Loucy (cell line): ENCODE measurements around the gene AKR1C8.

Source experiments
- H2AFZ ChIP-seq: fragments of 200-600 bp; sonication (generic); 2 replicates; pipeline ENCODE4 v1.6.0; 2016; ENCODE audit warnings: antibody characterized with exemption, mild to moderate bottlenecking, low read length, moderate library complexity
- H3F3A ChIP-seq: fragments of 200-600 bp; 2 replicates; pipeline ENCODE4 v1.6.0; 2016; ENCODE audit warnings: antibody characterized with exemption, low read depth, mild to moderate bottlenecking
- H3K27me3 ChIP-seq: fragments of 200-600 bp; sonication (generic); 2 replicates; pipeline ENCODE4 v1.6.1; 2014; ENCODE audit warnings: low read length, mild to moderate bottlenecking; ENCODE audit not compliant: insufficient read depth, poor library complexity, severe bottlenecking
- H3K36me3 ChIP-seq: fragments of 200-600 bp; sonication (generic); 2 replicates; pipeline ENCODE4 v1.6.1; 2016; ENCODE audit warnings: low read length; ENCODE audit not compliant: insufficient read depth
- H3K4me1 ChIP-seq: fragments of 200-600 bp; sonication (generic); 2 replicates; pipeline ENCODE4 v1.5.1; 2014; ENCODE audit warnings: low read length, mild to moderate bottlenecking; ENCODE audit not compliant: insufficient read depth, poor library complexity, severe bottlenecking
- H3K4me2 ChIP-seq: fragments of 200-600 bp; sonication (generic); 2 replicates; pipeline ENCODE4 v1.6.0; 2014; ENCODE audit warnings: antibody characterized with exemption, low read length, low read depth, mild to moderate bottlenecking; ENCODE audit not compliant: poor library complexity, severe bottlenecking
- H3K4me3 ChIP-seq: fragments of 200-600 bp; sonication (generic); 2 replicates; pipeline ENCODE4 v1.5.1; 2014; ENCODE audit warnings: low read length, mild to moderate bottlenecking, mixed read lengths; ENCODE audit not compliant: poor library complexity, severe bottlenecking
- H3K79me2 ChIP-seq: fragments of 200-600 bp; sonication (generic); 2 replicates; pipeline ENCODE4 v1.6.1; 2014; ENCODE audit warnings: low read length; ENCODE audit not compliant: insufficient read depth
- H3K9ac ChIP-seq: fragments of 200-600 bp; sonication (generic); 2 replicates; pipeline ENCODE4 v1.6.0; 2014; ENCODE audit warnings: mild to moderate bottlenecking, low read depth, low read length, moderate library complexity; ENCODE audit not compliant: poor library complexity, severe bottlenecking
- H3K9me2 ChIP-seq: fragments of 200-600 bp; sonication (generic); replicated peaks from 2 replicates; pipeline ENCODE4 v1.6.1; 2016; ENCODE audit warnings: low read depth, low read length, mixed read lengths
- H3K9me3 ChIP-seq: fragments of 200-600 bp; sonication (generic); 2 replicates; pipeline ENCODE4 v1.6.1; 2014; ENCODE audit warnings: mild to moderate bottlenecking, antibody characterized with exemption, low read length, low read depth; ENCODE audit not compliant: insufficient read depth
- H4K20me1 ChIP-seq: fragments of 200-600 bp; sonication (generic); 2 replicates; pipeline ENCODE4 v1.6.0; 2014; ENCODE audit warnings: antibody characterized with exemption, low read length, mild to moderate bottlenecking; ENCODE audit not compliant: insufficient read depth, poor library complexity, severe bottlenecking
- CTCF ChIP-seq: fragments of 200-600 bp; sonication (generic); conservative IDR thresholded peaks from 2 replicates; pipeline ENCODE4 v1.5.1; 2014; ENCODE audit warnings: mild to moderate bottlenecking, antibody characterized with exemption, low read length
- EZH2phosphoT487 ChIP-seq: fragments of 200-600 bp; IDR thresholded peaks from 2 replicates; pipeline ENCODE4 v1.6.1; 2018; ENCODE audit warnings: antibody characterized with exemption, mild to moderate bottlenecking, moderate library complexity, borderline replicate concordance

Gene AKR1C8

GRCh38 chr10:5199398-5199797, 14.4 kb upstream of the AKR1C8 start:
- Histone ChIP-seq H3K36me3 (no peaks in the 10 kb centered on the region), H4K20me1 (no peaks in the 10 kb centered on the region), H3K4me2 (no peak overlapping the region), H2AFZ (no peak overlapping the region), H3K9me3 (peaks cover 12% of the 10 kb centered on the region; the same call in 1 of the 2 replicates), H3K79me2 (no peaks in the 10 kb centered on the region), H3F3A (no peaks in the 10 kb centered on the region), H3K9ac (no peak overlapping the region), H3K9me2 (no peaks in the 10 kb centered on the region), H3K27me3 (no peaks in the 10 kb centered on the region), H3K4me1 (no peaks in the 10 kb centered on the region), H3K4me3 (no peak overlapping the region)
- no peak for TF ChIP-seq EZH2phosphoT487
- TF ChIP-seq CTCF = peak; percentile 40

- no peaks in the 10 kb centered on the region for H4K20me1 ChIP-seq
- no peak overlapping the region for H3K4me3 ChIP-seq
- no peaks in the 10 kb centered on the region for H3K79me2 ChIP-seq
- H2AFZ ChIP-seq = no peak overlapping the region
- TF ChIP-seq EZH2phosphoT487 (no peak), CTCF (no peak)
- no peaks in the 10 kb centered on the region for H3K36me3 ChIP-seq
- no peak overlapping the region for H3K9ac ChIP-seq
- peaks cover 11% of the 10 kb centered on the region; the same call in 1 of the 2 replicates for H3K9me3 ChIP-seq
- no peaks in the 10 kb centered on the region for H3K4me1 ChIP-seq
- no peaks in the 10 kb centered on the region for H3K27me3 ChIP-seq
- no peaks in the 10 kb centered on the region for H3F3A ChIP-seq
- no peak overlapping the region for H3K4me2 ChIP-seq
- no peaks in the 10 kb centered on the region for H3K9me2 ChIP-seq
Measured at GRCh38 chr10:5198386-5198785, 13.4 kb upstream of the AKR1C8 start.

DNA sequence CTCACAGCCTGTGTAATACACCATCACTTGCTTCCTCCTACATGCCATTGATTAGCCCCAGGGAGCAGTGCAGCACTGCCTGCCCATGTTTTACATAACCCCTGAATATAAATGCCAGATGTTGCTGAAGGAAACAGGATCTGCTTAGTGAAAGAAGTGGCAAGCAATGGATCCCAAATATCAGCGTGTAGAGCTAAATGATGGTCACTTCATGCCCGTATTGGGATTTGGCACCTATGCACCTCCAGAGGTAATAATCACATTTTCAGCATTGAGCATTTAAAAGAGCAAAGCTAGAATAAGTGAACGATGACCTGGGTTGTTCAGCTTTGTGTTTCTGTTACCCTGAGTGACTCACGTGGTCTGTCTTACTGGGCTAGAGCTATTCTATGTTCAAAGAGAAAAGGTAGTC, 11.8 kb upstream of the AKR1C8 start, which contains the start of gene AKR1C4:
TSS of gene AKR1C4 (plus strand) at position 136 of the 412 bp plus-strand sequence. CDS start at position 167, 31 bp downstream.
- Histone ChIP-seq H4K20me1 (no peaks in the 10 kb centered on the region), H3K79me2 (no peaks in the 10 kb centered on the region), H3K4me3 (no peak within 1 kb of the TSS), H3K9ac (no peak within 1 kb of the TSS), H3K36me3 (no peaks in the 10 kb centered on the region), H3F3A (no peaks in the 10 kb centered on the region), H3K4me2 (no peak within 1 kb of the TSS), H3K27me3 (no peaks in the 10 kb centered on the region), H3K9me2 (no peaks in the 10 kb centered on the region), H3K4me1 (no peaks in the 10 kb centered on the region), H3K9me3 (no peaks in the 10 kb centered on the region), H2AFZ (no peak within 1 kb of the TSS)
- no peak for TF ChIP-seq CTCF
- TF ChIP-seq EZH2phosphoT487 = no peak
